Activated T-cell treated with anti-CD3 and anti-CD28 coated beads, Interleukin-2, amount 50 U/mL, for 4 hours (primary cell): ENCODE results near the gene SCN1A. TPM values are rescaled to one million over a fixed set of nuclear protein-coding genes. Genes with fewer than 3 reads are reported as not detected.
"Not testable (repeated sequence)": the region's sequence is repeated elsewhere in the genome, so short reads cannot be mapped to it uniquely, and the experiment has no call there.

Source experiments
- ATAC-seq, 2 donors: fragments of 200-7000 bp; cut with Tn5 transposase; one replicate each; pipeline ENCODE4 v1.10.0; 2021
- DNase-seq: peaks from one replicate; pipeline ENCODE4 v3.0.0-alpha.2; 2020
- H3K27me3 Mint-ChIP-seq: one replicate; pipeline ENCODE4 v1.8.0; 2021; ENCODE audit warnings: low read depth, mixed read lengths
- H3K36me3 Mint-ChIP-seq: one replicate; pipeline ENCODE4 v1.8.0; 2022; ENCODE audit warnings: mixed read lengths; ENCODE audit not compliant: insufficient read depth
- H3K4me1 Mint-ChIP-seq: one replicate; pipeline ENCODE4 v1.8.0; 2021; ENCODE audit warnings: low read depth, mixed read lengths
- H3K4me3 Mint-ChIP-seq: one replicate; pipeline ENCODE4 v1.8.0; 2021; ENCODE audit warnings: mild to moderate bottlenecking, moderate library complexity, mixed read lengths
- H3K9me3 Mint-ChIP-seq: one replicate; pipeline ENCODE4 v1.8.0; 2021; ENCODE audit warnings: mixed read lengths
- total RNA-seq, 3 donors: library from RNA; stranded (reverse); gene quantifications; one replicate each; pipeline ENCODE4 v1.2.1, GENCODE V29; 2021

The SCN1A gene
- total RNA-seq, 3 donors from 2014 or later: not detected

- Mint-ChIP-seq H3K9me3 (no peaks in the 10 kb centered on the region), H3K4me1 (no peaks in the 10 kb centered on the region), H3K27me3 (no peaks in the 10 kb centered on the region), H3K4me3 (no peak overlapping the region), H3K36me3 (no peaks in the 10 kb centered on the region)
- DNase-seq: no peak
- no peak for ATAC-seq
Measured at GRCh38 chr2:166117491-166117890, 10.3 kb downstream of the SCN1A start.

GRCh38 chr2:166115589-166115988 is 12.2 kb downstream of the SCN1A start:
- DNase-seq: no peak

GRCh38 chr2:166112193-166112605 is 15.6 kb downstream of the SCN1A start:
- H3K9me3 Mint-ChIP-seq: no peaks in the 10 kb centered on the region
- no peaks in the 10 kb centered on the region for H3K36me3 Mint-ChIP-seq
- no peak overlapping the region for H3K4me3 Mint-ChIP-seq
- ATAC-seq: peak; percentile 80 to 91
- no peaks in the 10 kb centered on the region for H3K4me1 Mint-ChIP-seq
- H3K27me3 Mint-ChIP-seq: peaks cover 2% of the 10 kb centered on the region
- DNase-seq: no peak

More at GRCh38 chr2:166115589-166115988, 12.2 kb downstream of the SCN1A start:
- H3K9me3 Mint-ChIP-seq: no peaks in the 10 kb centered on the region
- no peaks in the 10 kb centered on the region for H3K4me1 Mint-ChIP-seq
- peaks cover 2% of the 10 kb centered on the region for H3K27me3 Mint-ChIP-seq
- H3K36me3 Mint-ChIP-seq: no peaks in the 10 kb centered on the region
- H3K4me3 Mint-ChIP-seq: no peak overlapping the region
- no peak for ATAC-seq

GRCh38 chr2:166106431-166107015 is 21.3 kb downstream of the SCN1A start:
- H3K4me3 Mint-ChIP-seq: no peak overlapping the region
- H3K9me3 Mint-ChIP-seq: no peaks in the 10 kb centered on the region
- no peak for DNase-seq

GRCh38 chr2:166104773-166105172 is 23.0 kb downstream of the SCN1A start:
- H3K4me3 Mint-ChIP-seq: no peak overlapping the region
- no peak for ATAC-seq
- H3K27me3 Mint-ChIP-seq: no peaks in the 10 kb centered on the region
- no peaks in the 10 kb centered on the region for H3K4me1 Mint-ChIP-seq
- H3K36me3 Mint-ChIP-seq: no peaks in the 10 kb centered on the region
- no peak for DNase-seq
- no peaks in the 10 kb centered on the region for H3K9me3 Mint-ChIP-seq

More at GRCh38 chr2:166106431-166107015, 21.3 kb downstream of the SCN1A start:
- Mint-ChIP-seq H3K27me3 (peaks cover 2% of the 10 kb centered on the region), H3K36me3 (no peaks in the 10 kb centered on the region), H3K4me1 (no peaks in the 10 kb centered on the region)
- no peak for ATAC-seq

GRCh38 chr2:166104084-166104483 is 23.7 kb downstream of the SCN1A start:
- Mint-ChIP-seq H3K4me3 (no peak overlapping the region), H3K27me3 (no peaks in the 10 kb centered on the region), H3K36me3 (no peaks in the 10 kb centered on the region), H3K4me1 (no peaks in the 10 kb centered on the region), H3K9me3 (no peaks in the 10 kb centered on the region)
- DNase-seq (no peak), ATAC-seq (no peak)

- not testable (repeated sequence) for H3K36me3 Mint-ChIP-seq, H3K4me1 Mint-ChIP-seq, DNase-seq, H3K27me3 Mint-ChIP-seq, H3K4me3 Mint-ChIP-seq, ATAC-seq, H3K9me3 Mint-ChIP-seq
Measured at GRCh38 chr2:166103277-166103676, 24.5 kb downstream of the SCN1A start.

- DNase-seq (no peak), ATAC-seq (no peak)
- Mint-ChIP-seq H3K27me3 (peaks cover 2% of the 10 kb centered on the region), H3K4me1 (no peaks in the 10 kb centered on the region), H3K36me3 (no peaks in the 10 kb centered on the region), H3K9me3 (no peaks in the 10 kb centered on the region), H3K4me3 (no peak overlapping the region)
Measured at GRCh38 chr2:166094325-166094724, 33.5 kb downstream of the SCN1A start.

- DNase-seq (no peak), ATAC-seq (no peak)
- Mint-ChIP-seq H3K36me3 (no peaks in the 10 kb centered on the region), H3K9me3 (no peaks in the 10 kb centered on the region), H3K4me1 (no peaks in the 10 kb centered on the region), H3K27me3 (peaks cover 2% of the 10 kb centered on the region), H3K4me3 (no peak overlapping the region)
Measured at GRCh38 chr2:166092889-166093288, 34.9 kb downstream of the SCN1A start.

GRCh38 chr2:166091439-166091838 is 36.4 kb downstream of the SCN1A start:
- Mint-ChIP-seq H3K36me3 (no peaks in the 10 kb centered on the region), H3K27me3 (no peaks in the 10 kb centered on the region), H3K4me3 (no peak overlapping the region), H3K4me1 (no peaks in the 10 kb centered on the region), H3K9me3 (no peaks in the 10 kb centered on the region)
- no peak for DNase-seq
- ATAC-seq: no peak

GRCh38 chr2:166090908-166091307 is 36.9 kb downstream of the SCN1A start:
- no peaks in the 10 kb centered on the region for H3K4me1 Mint-ChIP-seq
- H3K27me3 Mint-ChIP-seq: no peaks in the 10 kb centered on the region
- ATAC-seq (no peak), DNase-seq (no peak)
- H3K9me3 Mint-ChIP-seq: no peaks in the 10 kb centered on the region
- no peak overlapping the region for H3K4me3 Mint-ChIP-seq
- no peaks in the 10 kb centered on the region for H3K36me3 Mint-ChIP-seq

GRCh38 chr2:166090346-166090745 is 37.5 kb downstream of the SCN1A start:
- no peaks in the 10 kb centered on the region for H3K9me3 Mint-ChIP-seq
- no peaks in the 10 kb centered on the region for H3K36me3 Mint-ChIP-seq
- H3K4me1 Mint-ChIP-seq: no peaks in the 10 kb centered on the region
- no peak for DNase-seq
- no peaks in the 10 kb centered on the region for H3K27me3 Mint-ChIP-seq
- no peak overlapping the region for H3K4me3 Mint-ChIP-seq
- no peak for ATAC-seq

GRCh38 chr2:166088634-166089033 is 39.2 kb downstream of the SCN1A start:
- H3K4me3 Mint-ChIP-seq: no peak overlapping the region
- ATAC-seq: no peak
- no peaks in the 10 kb centered on the region for H3K9me3 Mint-ChIP-seq
- no peaks in the 10 kb centered on the region for H3K36me3 Mint-ChIP-seq
- DNase-seq: no peak
- H3K27me3 Mint-ChIP-seq: no peaks in the 10 kb centered on the region
- H3K4me1 Mint-ChIP-seq: no peaks in the 10 kb centered on the region

GRCh38 chr2:166084301-166084700 is 43.5 kb downstream of the SCN1A start:
- Mint-ChIP-seq H3K27me3 (no peaks in the 10 kb centered on the region), H3K9me3 (no peaks in the 10 kb centered on the region), H3K4me3 (no peak overlapping the region), H3K4me1 (no peaks in the 10 kb centered on the region), H3K36me3 (no peaks in the 10 kb centered on the region)
- DNase-seq (no peak), ATAC-seq (no peak)

- no peak for ATAC-seq
- Mint-ChIP-seq H3K4me1 (no peaks in the 10 kb centered on the region), H3K36me3 (no peaks in the 10 kb centered on the region)
Measured at GRCh38 chr2:166082736-166083135, 45.1 kb downstream of the SCN1A start.

GRCh38 chr2:166081852-166082251 is 46.0 kb downstream of the SCN1A start:
- Mint-ChIP-seq H3K36me3 (no peaks in the 10 kb centered on the region), H3K4me1 (no peaks in the 10 kb centered on the region), H3K9me3 (no peaks in the 10 kb centered on the region), H3K27me3 (no peaks in the 10 kb centered on the region), H3K4me3 (no peak overlapping the region)
- DNase-seq: no peak
- ATAC-seq: no peak

More at GRCh38 chr2:166082736-166083135, 45.1 kb downstream of the SCN1A start:
- DNase-seq: no peak
- no peaks in the 10 kb centered on the region for H3K9me3 Mint-ChIP-seq
- H3K4me3 Mint-ChIP-seq: no peak overlapping the region
- no peaks in the 10 kb centered on the region for H3K27me3 Mint-ChIP-seq
